ENCODE measurements around the gene THRA. TPM values are rescaled to one million over a fixed set of nuclear protein-coding genes. Genes with fewer than 3 reads are reported as not detected.
"Not testable (repeated sequence)": the region's sequence is repeated elsewhere in the genome, so short reads cannot be mapped to it uniquely, and the experiment has no call there.

THRA gene
- total RNA-seq, 1 experiment from 2014 or later = 14.5 TPM

- no peak for DNase-seq (ENCODE audit: low spot score)
These were observed 49.9 kb downstream of the THRA start for GRCh38 chr17:40112718-40113109.

GRCh38 chr17:40113110-40113906 is 50.5 kb downstream of the THRA start:
- peak; percentile 94 for DNase-seq (ENCODE audit: low spot score)

- DNase-seq (ENCODE audit: low spot score) = no peak
These were observed 51.1 kb downstream of the THRA start for GRCh38 chr17:40113907-40114245.

GRCh38 chr17:40115101-40115436 is 52.3 kb downstream of the THRA start:
- no peak for DNase-seq (ENCODE audit: low spot score)

GRCh38 chr17:40121181-40122135 is 58.7 kb downstream of the THRA start, which contains the start of gene MSL1:
TSS of gene MSL1 (plus strand) at chr17:40121971. CDS start at chr17:40122613, 642 bp downstream.
- DNase-seq (ENCODE audit: low spot score) = peak; percentile 65

GRCh38 chr17:40122136-40122998 is 59.6 kb downstream of the THRA start:
- no peak for DNase-seq (ENCODE audit: low spot score)

GRCh38 chr17:40122999-40123810 is 60.4 kb downstream of the THRA start:
- peak; percentile 32 for DNase-seq (ENCODE audit: low spot score)

- DNase-seq (ENCODE audit: low spot score) = no peak
These were observed 61.0 kb downstream of the THRA start for GRCh38 chr17:40123811-40124114.

GRCh38 chr17:40124279-40125141 is 61.7 kb downstream of the THRA start:
- peak; percentile 41 for DNase-seq (ENCODE audit: low spot score)

GRCh38 chr17:40129498-40129897 is 66.7 kb downstream of the THRA start:
- DNase-seq (ENCODE audit: low spot score) = no peak

- no peak for DNase-seq (ENCODE audit: low spot score)
These were observed 67.7 kb downstream of the THRA start for GRCh38 chr17:40130352-40131042.

GRCh38 chr17:40134184-40134583 is 71.4 kb downstream of the THRA start:
- no peak for DNase-seq (ENCODE audit: low spot score)

GRCh38 chr17:40135817-40136216 is 73.1 kb downstream of the THRA start:
- no peak for DNase-seq (ENCODE audit: low spot score)

- DNase-seq (ENCODE audit: low spot score) = no peak
These were observed 76.8 kb downstream of the THRA start for GRCh38 chr17:40139566-40140058.

GRCh38 chr17:40143166-40143565 is 80.4 kb downstream of the THRA start:
- not testable (repeated sequence) for DNase-seq (ENCODE audit: low spot score)
